GM12865 (cell line): ENCODE measurements around the gene ADGRD1.

Source experiments
- DNase-seq: peaks from one replicate; pipeline ENCODE4 v3.0.0; 2010; ENCODE audit warnings: low read depth
- H3K4me3 ChIP-seq: 2 replicates; pipeline ENCODE4 v1.5.1; 2011; ENCODE audit warnings: mild to moderate bottlenecking, low read depth, low read length, control low read depth
- TF ChIP-seq, protein P1 (sequence below): IDR thresholded peaks from 2 replicates; pipeline ENCODE4 v1.5.1; 2011; ENCODE audit warnings: low read length, control low read depth, low read depth, inconsistent platforms; ENCODE audit not compliant: insufficient read depth; ENCODE audit errors: missing control alignments

The ADGRD1 gene

GRCh38 chr12:130938186-130938585 lies 15.5 kb upstream of the ADGRD1 start:
- H3K4me3 ChIP-seq = no peak overlapping the region
- TF ChIP-seq, protein P1, sequence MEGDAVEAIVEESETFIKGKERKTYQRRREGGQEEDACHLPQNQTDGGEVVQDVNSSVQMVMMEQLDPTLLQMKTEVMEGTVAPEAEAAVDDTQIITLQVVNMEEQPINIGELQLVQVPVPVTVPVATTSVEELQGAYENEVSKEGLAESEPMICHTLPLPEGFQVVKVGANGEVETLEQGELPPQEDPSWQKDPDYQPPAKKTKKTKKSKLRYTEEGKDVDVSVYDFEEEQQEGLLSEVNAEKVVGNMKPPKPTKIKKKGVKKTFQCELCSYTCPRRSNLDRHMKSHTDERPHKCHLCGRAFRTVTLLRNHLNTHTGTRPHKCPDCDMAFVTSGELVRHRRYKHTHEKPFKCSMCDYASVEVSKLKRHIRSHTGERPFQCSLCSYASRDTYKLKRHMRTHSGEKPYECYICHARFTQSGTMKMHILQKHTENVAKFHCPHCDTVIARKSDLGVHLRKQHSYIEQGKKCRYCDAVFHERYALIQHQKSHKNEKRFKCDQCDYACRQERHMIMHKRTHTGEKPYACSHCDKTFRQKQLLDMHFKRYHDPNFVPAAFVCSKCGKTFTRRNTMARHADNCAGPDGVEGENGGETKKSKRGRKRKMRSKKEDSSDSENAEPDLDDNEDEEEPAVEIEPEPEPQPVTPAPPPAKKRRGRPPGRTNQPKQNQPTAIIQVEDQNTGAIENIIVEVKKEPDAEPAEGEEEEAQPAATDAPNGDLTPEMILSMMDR = no peak
- DNase-seq = no peak

DNA sequence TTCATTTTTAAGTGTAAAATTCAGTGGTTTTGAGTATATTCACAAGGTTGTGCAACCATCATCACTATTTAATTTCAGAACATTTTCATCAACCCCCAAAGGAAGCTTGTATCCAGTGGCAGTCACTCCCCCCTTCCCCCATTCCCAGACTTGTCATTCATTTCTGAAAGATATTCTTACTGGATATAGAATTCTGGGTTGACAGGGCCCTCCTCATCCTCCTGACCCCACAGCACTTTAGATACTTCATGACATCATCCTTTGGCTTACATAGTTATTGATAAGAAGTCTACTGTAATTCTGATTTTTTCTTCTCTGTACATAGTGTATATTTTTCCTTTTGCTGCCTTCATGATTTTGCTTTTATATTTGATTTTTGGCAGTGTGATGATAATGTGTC lies 8.8 kb upstream of the ADGRD1 start:
- no peak overlapping the region for H3K4me3 ChIP-seq
- TF ChIP-seq, protein P1 = no peak
- DNase-seq = no peak

DNA sequence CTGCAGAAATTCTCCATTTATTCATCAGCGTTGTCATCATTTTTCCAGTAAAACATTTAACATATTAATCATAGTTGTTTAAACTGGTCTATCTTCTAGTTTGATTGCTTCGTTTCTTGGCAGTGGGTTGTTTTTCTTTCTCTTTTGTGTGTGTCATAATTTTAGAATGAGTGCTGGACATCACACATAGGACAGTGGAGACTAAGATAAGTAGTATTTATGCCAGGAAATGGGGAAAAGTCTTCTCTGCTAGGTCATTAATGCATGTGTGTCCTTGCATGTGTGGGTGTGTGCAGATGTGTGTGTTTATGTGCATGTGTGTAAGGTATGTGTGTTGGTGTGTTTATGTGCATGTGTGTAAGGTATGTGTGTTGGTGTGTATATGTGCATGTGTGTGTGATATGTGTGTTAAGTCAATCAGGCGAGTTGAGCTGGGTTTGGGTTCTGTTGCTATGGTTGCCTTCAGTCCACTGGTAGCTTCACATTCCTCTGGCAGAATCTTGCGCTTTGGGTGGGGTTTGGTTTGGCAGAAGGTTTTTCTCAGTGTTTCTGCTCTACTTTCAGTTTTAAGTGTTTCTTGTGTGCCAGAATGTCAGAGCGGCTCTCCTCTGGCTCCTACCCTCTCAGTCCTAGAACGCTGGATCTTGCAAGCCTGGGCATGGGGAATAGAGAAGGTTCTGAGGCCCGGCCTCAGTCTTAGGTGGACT lies 7.8 kb upstream of the ADGRD1 start:
- TF ChIP-seq, protein P1 = no peak
- DNase-seq = no peak
- no peak overlapping the region for H3K4me3 ChIP-seq

GRCh38 chr12:130947028-130947613 lies 6.6 kb upstream of the ADGRD1 start:
- TF ChIP-seq, protein P1 = no peak
- H3K4me3 ChIP-seq = no peak overlapping the region
- DNase-seq = no peak

GRCh38 chr12:130948136-130948535 lies 5.6 kb upstream of the ADGRD1 start:
- H3K4me3 ChIP-seq = no peak overlapping the region
- TF ChIP-seq, protein P1 = no peak
- no peak for DNase-seq

DNA sequence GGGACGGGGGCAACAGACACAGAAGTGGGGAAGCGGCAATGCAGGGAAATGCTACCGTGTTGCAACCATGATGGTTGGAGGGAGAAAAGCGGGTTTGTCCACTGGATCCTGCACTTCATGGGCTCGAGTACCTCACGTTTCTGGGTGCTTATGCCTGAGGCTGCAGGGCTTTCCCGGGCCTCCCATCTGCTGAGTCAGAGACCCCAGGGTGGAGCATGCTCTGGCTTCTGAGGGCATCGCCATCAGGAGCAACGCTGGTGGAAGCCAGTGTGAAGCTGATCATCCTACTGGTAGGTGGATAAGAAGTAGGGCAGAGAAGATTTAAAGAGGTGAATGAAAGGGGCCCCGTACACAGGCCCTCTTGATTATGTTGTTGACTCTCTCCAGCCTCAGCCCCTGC lies 5.0 kb upstream of the ADGRD1 start:
- TF ChIP-seq, protein P1 = no peak

GRCh38 chr12:130949806-130950205 lies 3.9 kb upstream of the ADGRD1 start:
- TF ChIP-seq, protein P1 = no peak
- DNase-seq = no peak
- no peak overlapping the region for H3K4me3 ChIP-seq

More for the DNA sequence above, 5.0 kb upstream of the ADGRD1 start:
- no peak for DNase-seq
- H3K4me3 ChIP-seq = no peak overlapping the region
